Measurements from ENCODE around the gene RHBDD1.
A peak's percentile ranks its signal among the peaks of the same experiment; 100 is the strongest.

RHBDD1 gene

DNA sequence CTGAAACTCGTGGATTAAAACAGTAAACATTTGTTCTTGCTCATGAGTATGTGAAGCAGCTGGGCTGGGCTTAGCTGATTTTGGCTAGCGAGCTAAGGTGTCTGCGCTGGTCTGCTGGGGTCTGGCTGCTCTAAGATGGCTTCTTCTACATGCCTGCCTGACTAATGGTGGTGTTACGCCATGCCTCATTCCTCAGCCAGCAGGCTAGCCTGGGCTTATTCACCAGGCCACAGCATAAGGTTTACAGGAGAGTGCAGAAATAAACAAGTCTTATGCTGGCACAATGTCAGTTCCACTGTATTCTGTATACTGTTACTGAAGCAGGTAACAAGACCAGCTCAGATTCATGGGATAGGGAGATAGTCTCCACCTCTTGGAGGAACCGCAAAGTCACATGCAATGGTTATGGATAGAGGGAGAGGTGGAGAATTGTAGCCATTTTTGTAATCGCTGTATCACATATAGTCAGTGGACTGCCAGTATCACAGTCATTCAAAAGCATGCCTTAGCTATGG is 80.0 kb downstream of the RHBDD1 start:
- no peak overlapping the region for H3K4me3 ChIP-seq
- peaks cover 0 to 23% (median 4%) of the 10 kb centered on the region in 11 experiments; a peak in 7 of 22 replicates for H3K36me3 ChIP-seq
- no peaks in the 10 kb centered on the region for H3K27me3 ChIP-seq
- H3K27ac ChIP-seq, result no peak overlapping the region
- no peaks in the 10 kb centered on the region for H3K4me1 ChIP-seq
- H3K9me3 ChIP-seq (replicated peaks in 1 of 11), result peaks cover 0 to 4% (median 0%) of the 10 kb centered on the region in 11 experiments; a peak in 1 of 22 replicates
- TF ChIP-seq Cebpa-rat (IDR thresholded peaks at IDR 0.05), result no peak
- no peaks in the 10 kb centered on the region for H4K20me1 ChIP-seq
- no peak overlapping the region for H3K9ac ChIP-seq
- no peak overlapping the region for H3K4me2 ChIP-seq

DNA sequence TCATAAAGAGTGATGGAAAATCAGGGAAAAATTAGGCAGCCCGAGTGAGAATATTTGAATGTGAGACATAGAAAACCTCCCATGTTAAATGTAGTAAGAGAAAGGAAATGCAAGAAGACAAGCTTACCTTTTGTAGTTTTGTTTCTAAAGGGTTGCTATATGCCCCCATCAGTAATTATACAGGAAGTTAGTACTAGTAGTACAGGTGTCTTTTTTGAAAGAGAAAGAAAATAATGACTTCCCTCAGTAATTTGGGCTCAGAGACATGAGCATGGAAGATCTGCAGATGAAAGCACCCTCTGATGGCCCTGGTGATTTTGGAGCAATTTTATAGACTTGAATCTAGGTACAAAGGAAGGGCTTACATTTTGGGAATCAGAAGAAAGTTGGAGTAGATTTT is 80.8 kb downstream of the RHBDD1 start:
- H3K4me3 ChIP-seq, result no peak overlapping the region
- no peak overlapping the region for H3K4me2 ChIP-seq
- H3K9me3 ChIP-seq (replicated peaks in 1 of 11), result peaks cover 0 to 4% (median 0%) of the 10 kb centered on the region in 11 experiments; a peak in 1 of 22 replicates
- peaks cover 0 to 23% (median 4%) of the 10 kb centered on the region in 11 experiments; a peak in 7 of 22 replicates for H3K36me3 ChIP-seq
- H3K27me3 ChIP-seq, result no peaks in the 10 kb centered on the region
- no peak overlapping the region for H3K9ac ChIP-seq
- no peaks in the 10 kb centered on the region for H4K20me1 ChIP-seq
- no peak for TF ChIP-seq Cebpa-rat (IDR thresholded peaks at IDR 0.05)
- no peak overlapping the region for H3K27ac ChIP-seq
- no peaks in the 10 kb centered on the region for H3K4me1 ChIP-seq

- Histone ChIP-seq H3K9ac (no peak overlapping the region), H3K36me3 (0 out of 22 replicates have a peak, but pooled peaks cover 0 to 7% (median 0%) of the 10 kb centered on the region in 11 experiments), H3K27ac (no peak overlapping the region), H3K9me3 (replicated peaks in 1 of 11) (no peaks in the 10 kb centered on the region), H3K4me2 (peak overlapping the region in 1 of 11 experiments; percentile 8; a peak in 1 of 22 replicates), H3K4me1 (0 out of 20 replicates have a peak, but pooled peaks cover 0 to 8% (median 0%) of the 10 kb centered on the region in 10 experiments), H3K4me3 (no peak overlapping the region), H4K20me1 (no peaks in the 10 kb centered on the region), H3K27me3 (no peaks in the 10 kb centered on the region)
- no peak for TF ChIP-seq Cebpa-rat (IDR thresholded peaks at IDR 0.05)
Observed at GRCh38 chr2:226932443-226932842, 96.6 kb downstream of the RHBDD1 start.

- Histone ChIP-seq H3K4me3 (no peak overlapping the region), H3K9ac (no peak overlapping the region), H3K27ac (no peak overlapping the region), H3K36me3 (peaks cover 0 to 8% (median 0%) of the 10 kb centered on the region in 11 experiments; a peak in 1 of 22 replicates), H4K20me1 (no peaks in the 10 kb centered on the region), H3K27me3 (no peaks in the 10 kb centered on the region), H3K9me3 (replicated peaks in 1 of 11) (no peaks in the 10 kb centered on the region), H3K4me1 (0 out of 20 replicates have a peak, but pooled peaks cover 0 to 8% (median 0%) of the 10 kb centered on the region in 10 experiments), H3K4me2 (no peak overlapping the region)
- TF ChIP-seq Cebpa-rat (IDR thresholded peaks at IDR 0.05), result no peak
Observed at GRCh38 chr2:226934546-226935201, 98.8 kb downstream of the RHBDD1 start.

DNA sequence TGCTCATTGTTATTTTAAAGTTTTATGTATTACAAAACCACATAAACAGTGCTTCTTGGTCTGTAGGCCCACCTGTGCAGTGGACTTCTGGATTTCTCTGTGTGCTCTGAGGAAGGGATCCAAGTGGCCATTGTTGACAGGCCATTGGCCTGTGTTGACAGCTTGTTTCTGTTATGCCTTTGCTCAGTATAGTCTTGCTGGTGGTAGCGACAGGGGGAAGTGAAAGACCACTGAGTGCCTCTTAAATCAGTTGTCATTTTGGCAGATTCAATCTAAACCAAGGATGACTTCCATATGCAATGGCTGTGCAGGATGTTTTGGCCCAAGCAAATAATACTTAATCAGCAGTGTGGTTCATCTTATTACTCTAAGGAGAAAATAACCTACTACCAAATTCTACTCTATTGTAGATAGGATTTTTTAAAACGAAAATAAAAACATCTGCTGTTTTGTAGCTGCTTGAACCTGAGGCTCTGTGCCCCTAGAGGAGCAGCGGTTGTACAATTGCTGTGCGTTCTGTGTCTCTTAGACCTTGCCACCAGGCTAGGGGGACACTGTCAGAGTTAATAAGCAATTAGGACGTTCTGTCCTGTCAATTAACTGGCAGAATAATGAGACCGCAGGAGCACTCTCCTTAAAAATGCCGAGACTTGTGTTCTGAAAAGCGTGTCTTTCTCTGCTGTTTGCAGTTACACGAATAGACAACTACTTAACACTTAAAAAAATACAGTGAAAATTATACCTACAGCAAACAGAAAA is 108.2 kb downstream of the RHBDD1 start:
- Histone ChIP-seq H3K27ac (no peak overlapping the region), H3K9ac (no peak overlapping the region), H3K4me1 (no peaks in the 10 kb centered on the region), H3K27me3 (no peaks in the 10 kb centered on the region), H3K36me3 (peaks cover 0 to 1% (median 0%) of the 10 kb centered on the region in 11 experiments; a peak in 1 of 22 replicates), H3K4me3 (no peak overlapping the region), H3K9me3 (replicated peaks in 1 of 11) (peaks cover 15 to 19% (median 17%) of the 10 kb centered on the region in 11 experiments; a peak in 20 of 22 replicates), H4K20me1 (no peaks in the 10 kb centered on the region; a peak in 1 of 22 replicates), H3K4me2 (no peak overlapping the region)
- no peak for TF ChIP-seq Cebpa-rat (IDR thresholded peaks at IDR 0.05)

DNA sequence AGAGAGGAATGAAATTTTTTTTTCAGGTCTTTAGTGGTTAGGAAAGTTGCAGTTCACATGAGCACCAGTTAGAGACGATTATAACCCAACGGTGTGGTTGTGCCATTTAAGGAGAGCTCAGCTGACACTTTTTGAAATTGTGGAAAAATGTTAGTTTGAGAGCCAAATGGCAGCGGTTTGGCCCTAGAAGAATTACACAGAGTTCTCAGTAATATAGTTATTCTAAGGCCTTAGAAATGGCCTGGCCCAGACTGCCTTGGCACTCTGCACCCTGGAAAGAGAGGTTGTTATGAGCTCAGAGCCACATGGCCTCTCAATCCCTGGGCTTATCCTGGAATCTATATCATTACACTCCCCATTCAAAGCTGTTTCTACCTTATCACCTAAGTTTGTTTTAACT is 117.4 kb downstream of the RHBDD1 start:
- Histone ChIP-seq H3K9me3 (replicated peaks in 1 of 11) (peaks cover 0 to 12% (median 7%) of the 10 kb centered on the region in 11 experiments; a peak in 10 of 22 replicates), H3K4me3 (no peak overlapping the region), H3K27ac (no peak overlapping the region), H3K27me3 (no peaks in the 10 kb centered on the region), H3K9ac (no peak overlapping the region), H3K36me3 (no peaks in the 10 kb centered on the region), H3K4me2 (no peak overlapping the region), H4K20me1 (no peaks in the 10 kb centered on the region), H3K4me1 (peaks cover 0 to 6% (median 0%) of the 10 kb centered on the region in 10 experiments; a peak in 1 of 20 replicates)
- no peak for TF ChIP-seq Cebpa-rat (IDR thresholded peaks at IDR 0.05)

DNA sequence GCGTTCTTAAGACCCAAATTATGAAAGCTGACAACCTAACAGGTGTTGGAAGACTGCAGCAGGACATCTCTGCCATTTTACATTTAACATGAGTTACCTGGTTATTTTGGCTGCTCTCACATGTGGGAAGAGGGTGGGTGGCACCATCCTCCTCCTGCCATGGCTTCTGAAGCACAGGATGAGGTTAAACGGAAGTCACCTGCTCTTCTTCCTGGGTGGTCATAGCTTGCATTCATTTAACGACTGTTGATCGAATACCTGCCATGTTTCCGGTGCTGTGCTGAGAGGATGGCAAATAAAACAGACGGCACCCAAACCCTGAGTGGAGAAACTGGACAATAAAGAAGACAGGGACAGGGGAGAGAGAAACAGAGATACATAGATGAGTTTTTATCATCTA is 118.0 kb downstream of the RHBDD1 start:
- Histone ChIP-seq H3K36me3 (no peaks in the 10 kb centered on the region), H3K4me1 (peaks cover 0 to 6% (median 0%) of the 10 kb centered on the region in 10 experiments; a peak in 1 of 20 replicates), H3K4me3 (no peak overlapping the region), H3K4me2 (no peak overlapping the region), H3K9ac (no peak overlapping the region), H3K27ac (no peak overlapping the region), H4K20me1 (no peaks in the 10 kb centered on the region), H3K9me3 (replicated peaks in 1 of 11) (peaks cover 2 to 16% (median 9%) of the 10 kb centered on the region in 11 experiments; a peak in 17 of 22 replicates), H3K27me3 (no peaks in the 10 kb centered on the region)
- TF ChIP-seq Cebpa-rat (IDR thresholded peaks at IDR 0.05), result no peak

DNA sequence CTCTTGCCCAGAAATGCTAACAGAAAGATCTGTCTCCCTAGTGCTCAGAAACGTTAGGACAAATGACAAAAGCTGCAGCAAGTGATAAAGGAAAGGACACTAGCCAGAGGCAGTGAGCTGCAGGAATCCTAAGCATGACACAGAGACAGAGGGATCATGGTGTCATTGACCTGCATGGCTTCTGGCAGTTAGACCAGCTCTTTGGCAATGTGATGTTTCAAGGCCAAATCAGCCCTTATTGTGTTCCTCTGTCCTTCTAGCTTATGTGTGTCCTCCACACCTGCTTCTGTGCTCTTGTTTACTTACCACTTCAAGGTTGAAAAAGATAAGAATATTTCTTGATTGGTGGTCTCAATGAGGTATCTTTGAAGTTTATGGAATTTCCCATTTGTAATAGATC is 120.8 kb downstream of the RHBDD1 start:
- H3K4me1 ChIP-seq, result peaks cover 0 to 6% (median 0%) of the 10 kb centered on the region in 10 experiments; a peak in 1 of 20 replicates
- H3K36me3 ChIP-seq, result peaks cover 0 to 10% (median 0%) of the 10 kb centered on the region in 11 experiments; a peak in 3 of 22 replicates
- no peak overlapping the region for H3K4me3 ChIP-seq
- H4K20me1 ChIP-seq, result no peaks in the 10 kb centered on the region
- TF ChIP-seq Cebpa-rat (IDR thresholded peaks at IDR 0.05), result no peak
- no peak overlapping the region for H3K4me2 ChIP-seq
- no peaks in the 10 kb centered on the region for H3K27me3 ChIP-seq
- no peak overlapping the region for H3K9ac ChIP-seq
- peaks cover 14 to 31% (median 23%) of the 10 kb centered on the region in 11 experiments; a peak in 21 of 22 replicates for H3K9me3 ChIP-seq (replicated peaks in 1 of 11)
- no peak overlapping the region for H3K27ac ChIP-seq

DNA sequence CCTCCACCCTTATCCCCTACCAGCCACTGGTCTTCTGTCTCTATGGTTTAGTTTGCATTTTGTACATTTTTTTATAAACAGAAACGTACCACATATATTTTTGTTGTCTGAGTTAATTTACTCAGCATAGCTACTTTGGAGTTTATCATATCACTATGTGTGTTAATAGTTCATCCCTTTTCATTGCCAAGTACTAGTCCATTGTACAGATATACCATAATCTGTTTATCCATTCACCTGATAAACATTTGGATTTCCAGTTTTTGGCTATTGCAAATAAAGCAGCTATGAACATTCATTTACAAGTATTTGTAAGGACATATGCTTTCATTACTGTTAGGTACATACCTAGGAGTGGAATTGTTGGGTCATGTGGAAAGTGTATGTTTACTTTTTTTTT is 123.6 kb downstream of the RHBDD1 start:
- Histone ChIP-seq H3K4me2 (no peak overlapping the region), H3K4me1 (0 out of 20 replicates have a peak, but pooled peaks cover 0 to 6% (median 0%) of the 10 kb centered on the region in 10 experiments), H3K36me3 (peaks cover 0 to 13% (median 0%) of the 10 kb centered on the region in 11 experiments; a peak in 3 of 22 replicates), H3K4me3 (no peak overlapping the region), H3K9me3 (replicated peaks in 1 of 11) (peaks cover 14 to 31% (median 24%) of the 10 kb centered on the region in 11 experiments), H3K27me3 (no peaks in the 10 kb centered on the region), H3K9ac (no peak overlapping the region), H3K27ac (no peak overlapping the region), H4K20me1 (no peaks in the 10 kb centered on the region)
- no peak for TF ChIP-seq Cebpa-rat (IDR thresholded peaks at IDR 0.05)

All from BLaER1 treated with 17β-estradiol and CSF1 and Interleukin-3, amounts not matched to agents 10 nM and 100 nM (cell line).